Measurements from ENCODE around the gene SEMA3C.

Gene SEMA3C

DNA sequence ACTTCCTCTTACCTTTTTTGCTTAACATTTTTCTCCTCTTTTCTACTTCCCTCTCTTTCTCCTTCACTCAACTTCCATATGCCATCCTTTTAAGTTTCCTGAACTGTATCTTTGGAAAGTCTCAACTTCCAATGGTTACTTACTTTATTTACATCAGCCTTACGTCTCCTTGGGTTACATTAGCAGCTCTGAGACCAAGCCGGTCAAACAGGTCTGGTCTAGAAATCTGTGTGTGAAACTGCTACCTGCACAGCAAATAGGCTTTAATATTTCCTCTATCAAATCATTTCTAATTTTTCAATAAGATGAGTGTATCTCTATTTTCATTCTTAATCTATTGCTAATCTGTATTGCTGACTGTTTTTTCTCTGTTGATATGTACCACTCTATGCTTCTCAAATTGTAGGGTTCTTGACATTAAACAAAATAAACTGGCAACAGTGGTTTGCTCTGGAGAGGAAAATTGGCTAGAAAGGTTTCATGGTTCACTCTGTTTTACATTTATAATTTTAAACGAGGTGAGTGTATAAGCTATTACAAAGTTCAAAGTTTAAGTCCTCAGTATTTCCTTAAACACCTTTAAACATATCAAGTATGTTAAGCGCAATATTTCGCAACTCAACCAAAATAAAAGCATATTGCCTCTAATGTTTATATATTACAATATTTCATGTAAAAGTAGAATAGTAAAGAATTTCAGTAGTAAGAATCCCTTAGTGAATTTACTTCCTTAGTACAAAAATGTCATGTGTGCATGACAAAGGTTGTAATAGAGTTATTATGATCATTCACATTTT lies 3.6 kb upstream of the SEMA3C start:
- Histone ChIP-seq H3K27ac (no peak overlapping the region), H3K4me3 (ENCODE audit: low read depth, low read length) (no peak overlapping the region), H3K36me3 (ENCODE audit: control insufficient read depth, insufficient read depth, low read length) (no peaks in the 10 kb centered on the region), H3K4me1 (no peaks in the 10 kb centered on the region), H2AFZ (no peak overlapping the region), H3K9ac (no peak overlapping the region), H3K27me3 (ENCODE audit: control insufficient read depth, insufficient read depth, low read length) (peaks cover under 1% of the 10 kb centered on the region), H3K79me2 (no peaks in the 10 kb centered on the region), H3K4me2 (ENCODE audit: low read length) (no peak overlapping the region), H3K9me3 (ENCODE audit: control insufficient read depth, low read length) (no peaks in the 10 kb centered on the region)
- TF ChIP-seq, protein P1, sequence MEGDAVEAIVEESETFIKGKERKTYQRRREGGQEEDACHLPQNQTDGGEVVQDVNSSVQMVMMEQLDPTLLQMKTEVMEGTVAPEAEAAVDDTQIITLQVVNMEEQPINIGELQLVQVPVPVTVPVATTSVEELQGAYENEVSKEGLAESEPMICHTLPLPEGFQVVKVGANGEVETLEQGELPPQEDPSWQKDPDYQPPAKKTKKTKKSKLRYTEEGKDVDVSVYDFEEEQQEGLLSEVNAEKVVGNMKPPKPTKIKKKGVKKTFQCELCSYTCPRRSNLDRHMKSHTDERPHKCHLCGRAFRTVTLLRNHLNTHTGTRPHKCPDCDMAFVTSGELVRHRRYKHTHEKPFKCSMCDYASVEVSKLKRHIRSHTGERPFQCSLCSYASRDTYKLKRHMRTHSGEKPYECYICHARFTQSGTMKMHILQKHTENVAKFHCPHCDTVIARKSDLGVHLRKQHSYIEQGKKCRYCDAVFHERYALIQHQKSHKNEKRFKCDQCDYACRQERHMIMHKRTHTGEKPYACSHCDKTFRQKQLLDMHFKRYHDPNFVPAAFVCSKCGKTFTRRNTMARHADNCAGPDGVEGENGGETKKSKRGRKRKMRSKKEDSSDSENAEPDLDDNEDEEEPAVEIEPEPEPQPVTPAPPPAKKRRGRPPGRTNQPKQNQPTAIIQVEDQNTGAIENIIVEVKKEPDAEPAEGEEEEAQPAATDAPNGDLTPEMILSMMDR (IDR thresholded peaks at IDR 0.05), result no peak

DNA sequence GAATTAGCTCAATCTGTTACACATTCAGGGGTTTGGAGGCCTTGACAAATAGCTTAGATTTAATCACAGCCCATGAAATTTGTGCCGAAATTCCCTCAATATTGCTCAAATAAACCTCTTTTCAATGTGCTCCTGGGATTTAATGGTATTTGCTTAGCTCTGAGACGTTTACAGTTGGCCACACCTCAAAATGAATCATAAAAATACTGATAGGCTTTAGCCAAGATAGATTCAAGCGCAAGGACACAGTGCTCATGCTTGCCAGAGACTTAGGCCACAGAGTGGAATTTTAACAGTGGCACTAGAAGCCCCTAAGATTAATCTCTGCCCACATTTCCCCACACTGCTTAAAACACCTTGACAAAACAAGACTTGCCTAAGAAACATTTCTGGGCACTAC lies 2.3 kb upstream of the SEMA3C start:
- TF ChIP-seq, protein P1 (IDR thresholded peaks at IDR 0.05), result no peak
- Histone ChIP-seq H3K4me2 (ENCODE audit: low read length) (no peak overlapping the region), H3K27ac (no peak overlapping the region), H3K4me3 (ENCODE audit: low read depth, low read length) (no peak overlapping the region), H3K9ac (no peak overlapping the region), H3K9me3 (ENCODE audit: control insufficient read depth, low read length) (no peaks in the 10 kb centered on the region), H3K27me3 (ENCODE audit: control insufficient read depth, insufficient read depth, low read length) (no peaks in the 10 kb centered on the region), H3K79me2 (no peaks in the 10 kb centered on the region), H3K36me3 (ENCODE audit: control insufficient read depth, insufficient read depth, low read length) (no peaks in the 10 kb centered on the region), H2AFZ (no peak overlapping the region), H3K4me1 (no peaks in the 10 kb centered on the region)

DNA sequence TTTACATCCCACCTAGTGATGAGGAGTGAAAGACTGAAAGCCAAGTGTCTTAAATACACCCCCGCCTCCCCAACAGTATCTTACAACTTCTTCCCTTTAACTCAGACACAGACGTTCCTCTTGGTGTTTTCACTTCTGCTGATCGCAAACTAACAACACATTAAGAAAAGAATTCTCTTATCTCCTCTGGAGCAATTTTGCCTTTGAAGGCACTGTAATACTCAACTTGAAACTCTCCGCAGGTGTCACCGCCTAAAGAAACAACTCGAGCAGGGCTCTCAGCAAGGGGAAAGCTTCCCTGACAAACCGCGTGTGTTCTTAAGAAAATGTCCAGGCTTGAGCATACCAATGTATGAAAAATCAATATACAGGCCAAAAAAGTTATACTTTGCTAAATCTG lies 452 bp downstream of the SEMA3C start:
- H3K27me3 ChIP-seq (ENCODE audit: control insufficient read depth, insufficient read depth, low read length), result no peaks in the 10 kb centered on the region
- H3K4me1 ChIP-seq, result no peaks in the 10 kb centered on the region
- H3K4me3 ChIP-seq (ENCODE audit: low read depth, low read length), result peak overlapping the region; percentile 58
- peak overlapping the region; percentile 64 for H3K4me2 ChIP-seq (ENCODE audit: low read length)
- H3K27ac ChIP-seq, result no peak overlapping the region
- no peaks in the 10 kb centered on the region for H3K79me2 ChIP-seq
- H2AFZ ChIP-seq, result peak overlapping the region; percentile 56
- TF ChIP-seq, protein P1 (IDR thresholded peaks at IDR 0.05), result no peak
- H3K9me3 ChIP-seq (ENCODE audit: control insufficient read depth, low read length), result no peaks in the 10 kb centered on the region
- no peak overlapping the region for H3K9ac ChIP-seq
- no peaks in the 10 kb centered on the region for H3K36me3 ChIP-seq (ENCODE audit: control insufficient read depth, insufficient read depth, low read length)

DNA sequence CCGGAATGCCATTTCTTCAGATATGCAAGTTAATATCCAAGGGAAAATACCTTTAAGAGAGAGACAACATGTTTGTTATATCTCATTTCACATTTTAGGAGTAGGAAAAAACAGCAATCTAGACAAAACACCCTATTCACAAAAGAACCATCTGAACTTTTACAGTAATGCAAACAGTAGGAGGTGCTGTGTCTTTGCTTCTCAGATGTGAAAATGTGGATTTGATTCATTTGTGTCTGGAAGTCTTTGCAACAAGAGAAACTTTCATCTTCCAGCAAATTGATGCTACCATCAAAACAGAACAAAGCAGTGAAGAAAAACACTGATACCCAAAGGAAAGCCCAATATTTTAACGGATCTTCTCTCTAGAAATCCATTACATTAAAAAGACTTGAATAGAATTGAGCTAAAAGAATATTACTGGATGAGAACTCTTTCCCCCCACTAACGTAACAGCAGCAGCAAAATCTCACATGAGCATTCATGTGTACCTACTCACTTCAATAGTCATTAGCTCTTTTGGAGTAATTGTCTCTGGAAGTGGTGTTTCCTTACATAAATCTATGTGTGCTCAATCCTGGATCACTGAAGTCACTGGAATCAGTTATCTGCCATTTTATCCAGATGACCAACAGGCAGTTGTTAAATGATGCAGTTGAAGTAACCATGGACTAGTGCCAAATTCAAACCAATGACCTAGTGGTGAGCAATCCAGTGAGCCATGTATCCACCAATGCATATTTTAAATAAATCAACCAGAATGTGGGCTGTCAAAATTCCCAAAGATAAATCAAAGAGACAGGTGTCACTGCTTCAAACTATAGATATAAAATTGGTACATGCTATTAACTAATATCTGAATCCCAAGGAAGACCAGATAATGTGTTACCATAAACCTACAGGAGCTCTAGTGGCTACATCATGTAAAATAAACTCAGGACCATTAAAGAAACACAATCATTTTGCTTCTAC lies 1.8 kb downstream of the SEMA3C start:
- H3K9ac ChIP-seq, result no peak overlapping the region
- H3K4me2 ChIP-seq (ENCODE audit: low read length), result no peak overlapping the region
- no peaks in the 10 kb centered on the region for H3K36me3 ChIP-seq (ENCODE audit: control insufficient read depth, insufficient read depth, low read length)
- TF ChIP-seq, protein P1 (IDR thresholded peaks at IDR 0.05), result no peak
- H3K4me1 ChIP-seq, result no peaks in the 10 kb centered on the region
- no peaks in the 10 kb centered on the region for H3K27me3 ChIP-seq (ENCODE audit: control insufficient read depth, insufficient read depth, low read length)
- H3K9me3 ChIP-seq (ENCODE audit: control insufficient read depth, low read length), result no peaks in the 10 kb centered on the region
- H3K79me2 ChIP-seq, result no peaks in the 10 kb centered on the region
- H3K27ac ChIP-seq, result no peak overlapping the region
- no peak overlapping the region for H2AFZ ChIP-seq
- no peak overlapping the region for H3K4me3 ChIP-seq (ENCODE audit: low read depth, low read length)

Data from parathyroid adenoma (tissue), 2 donors.